GM19043 (cell line): ENCODE data around the gene KIDINS220.

ENCODE experiments used
- ATAC-seq: cut with Tn5 transposase; IDR thresholded peaks from one replicate; pipeline ENCODE4 v1.9.1; 2021; ENCODE audit warnings: low read depth; ENCODE audit not compliant: unreplicated experiment

KIDINS220 gene

DNA sequence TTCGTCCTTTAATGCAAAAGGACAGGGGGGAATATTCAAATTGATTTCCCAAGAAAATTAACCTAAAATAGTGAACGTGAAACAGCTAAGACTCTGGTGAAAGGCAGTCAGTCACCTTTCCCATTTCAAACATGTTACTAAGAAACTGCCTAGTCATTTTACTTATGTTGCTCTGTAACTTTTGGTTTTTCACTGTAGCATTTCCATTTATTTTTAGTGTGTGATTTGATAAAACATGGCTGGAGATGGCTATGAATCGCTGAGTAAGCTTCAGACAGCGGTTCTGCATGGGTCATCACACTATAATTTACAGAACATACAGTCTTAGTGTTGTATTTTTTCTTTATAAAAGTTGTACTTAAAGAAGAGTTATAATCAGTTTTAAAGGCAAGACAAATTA lies 16.0 kb upstream of the KIDINS220 start:
- no peak for ATAC-seq

DNA sequence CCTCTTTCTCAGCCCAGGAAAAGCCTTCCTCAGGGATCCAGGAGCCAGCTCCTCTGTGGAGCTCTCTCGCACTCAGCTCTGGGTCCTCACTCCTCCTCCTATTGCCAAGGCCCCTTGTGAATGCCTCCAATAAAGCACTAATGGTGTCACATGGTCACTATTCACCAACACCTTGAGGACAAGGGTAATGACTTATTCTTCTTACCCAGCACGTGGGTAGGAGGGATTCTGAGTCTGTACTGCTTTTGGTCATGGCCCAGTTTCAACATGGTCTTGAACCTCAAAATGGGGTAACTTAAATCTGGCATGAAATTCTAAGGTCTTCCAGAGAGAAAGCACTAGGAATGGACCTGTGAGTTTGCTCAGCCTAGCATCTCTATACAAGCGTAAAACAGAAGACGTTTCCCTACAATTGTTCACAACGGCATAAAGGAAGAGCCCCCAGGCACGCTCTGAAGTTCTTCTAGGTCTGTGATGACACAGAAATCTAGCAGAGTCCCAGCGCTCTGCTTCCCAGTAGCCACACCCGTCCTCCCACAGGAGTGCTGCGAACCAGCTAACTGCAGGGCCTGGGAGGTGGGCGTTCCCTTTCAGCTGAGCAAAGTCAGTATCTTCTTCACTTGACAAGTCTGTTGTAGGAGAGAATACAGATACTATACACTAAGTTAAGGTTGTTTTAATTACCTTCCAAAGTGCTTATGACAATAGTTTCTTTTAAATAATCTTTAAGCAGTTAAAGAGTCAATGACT lies 14.6 kb upstream of the KIDINS220 start:
- no peak for ATAC-seq

DNA sequence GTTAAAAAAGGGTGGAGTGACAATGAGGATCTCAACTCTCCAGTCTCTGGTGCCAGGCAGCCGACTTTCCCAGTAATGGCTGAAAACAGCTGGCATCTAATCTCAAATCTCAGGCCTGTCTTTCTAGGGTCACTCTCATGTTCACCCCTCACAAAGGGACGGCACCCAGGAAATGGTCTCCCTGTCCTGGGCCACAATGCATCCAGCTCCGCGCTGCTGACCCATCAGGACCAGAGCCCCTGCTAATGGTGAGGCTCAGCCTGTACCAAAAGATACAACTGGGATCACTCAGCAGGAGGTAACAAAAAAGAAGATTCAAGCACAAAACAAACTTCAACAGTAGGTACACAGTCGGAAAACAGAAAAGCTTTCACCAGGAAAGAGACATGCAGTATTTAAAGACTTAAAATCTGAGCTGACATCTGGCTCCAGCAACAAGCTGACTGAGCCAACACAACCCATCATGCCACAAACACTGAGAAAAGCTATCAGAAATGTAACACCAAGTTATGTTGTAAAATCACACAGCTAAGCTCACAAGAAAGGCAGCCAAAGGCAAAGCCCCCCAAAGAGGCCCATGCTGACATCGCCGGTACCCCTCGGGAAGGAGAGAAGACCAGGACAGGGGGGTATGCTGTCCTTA lies 13.6 kb upstream of the KIDINS220 start:
- no peak for ATAC-seq

DNA sequence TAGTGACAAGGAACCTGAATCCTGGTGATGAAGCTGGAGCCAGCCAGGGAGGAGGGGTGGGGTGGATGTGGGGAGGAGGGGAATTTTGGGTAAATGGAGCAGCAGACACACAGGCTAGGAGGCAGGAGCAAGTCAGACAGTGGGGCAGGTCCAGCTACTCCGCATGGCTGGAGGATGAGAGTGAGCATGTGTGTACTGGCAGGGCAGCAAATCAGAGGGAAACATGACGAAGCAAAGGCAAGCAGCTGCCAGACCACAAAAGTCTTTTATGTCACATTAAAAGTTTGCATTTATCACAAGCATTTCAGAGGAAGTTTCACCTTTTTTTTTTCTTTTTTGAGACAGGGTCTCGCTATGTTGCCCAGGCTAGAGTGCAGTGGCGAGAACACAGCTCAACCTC lies 11.9 kb upstream of the KIDINS220 start:
- no peak for ATAC-seq

DNA sequence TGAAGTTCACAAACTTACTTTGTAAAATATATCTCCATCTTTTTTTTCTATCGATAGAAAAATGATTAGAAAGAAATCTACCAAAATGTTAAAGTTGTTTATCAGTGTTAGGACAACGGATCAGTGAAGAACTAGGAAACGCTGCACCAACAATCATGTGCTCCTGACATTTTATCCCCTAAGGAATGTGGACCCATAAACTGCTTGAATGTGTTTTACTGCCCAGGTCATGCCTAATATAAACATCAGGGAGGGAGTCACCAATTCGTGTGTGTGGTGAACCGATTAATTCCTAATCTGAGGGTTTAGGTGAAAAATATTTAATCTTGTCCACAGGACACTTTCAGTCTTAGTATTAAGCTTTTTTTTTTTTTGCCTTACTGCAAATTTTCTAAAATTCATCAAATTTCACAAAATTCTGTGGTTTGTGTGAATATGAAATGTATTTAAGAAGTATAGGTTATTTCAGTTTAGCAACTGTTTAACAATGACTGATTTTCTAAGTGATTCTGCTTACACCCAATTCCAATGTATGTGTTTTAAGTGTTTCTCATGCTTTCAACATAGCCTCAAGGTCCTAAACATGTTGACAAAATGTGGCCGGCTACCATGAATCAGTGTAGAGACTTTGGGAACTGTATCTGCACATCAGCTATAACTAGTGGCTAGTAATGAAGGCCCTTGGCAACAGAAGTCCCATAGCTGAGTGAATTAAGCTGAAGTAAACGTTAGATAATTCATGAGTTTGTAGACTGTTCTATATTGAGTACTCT lies 11.1 kb upstream of the KIDINS220 start:
- ATAC-seq, result no peak

DNA sequence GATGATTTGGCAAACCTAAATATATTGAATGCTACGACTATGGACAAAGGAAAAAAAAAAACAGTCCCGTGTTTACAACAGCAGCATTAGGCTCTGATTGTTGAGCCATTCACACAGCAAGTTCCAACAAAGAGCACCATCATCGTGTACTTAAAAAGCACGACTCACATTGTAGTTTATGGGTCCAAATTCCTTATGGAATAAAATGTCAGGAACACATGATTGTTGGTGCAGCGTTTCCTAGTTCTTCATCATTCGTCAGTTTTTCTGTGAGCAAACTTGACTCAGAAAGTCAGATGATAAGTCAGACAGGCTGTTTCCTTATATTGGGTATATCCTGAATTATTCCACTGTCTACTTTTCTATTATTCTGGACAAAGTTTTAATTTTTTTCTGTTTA lies 10.0 kb upstream of the KIDINS220 start:
- ATAC-seq, result no peak

DNA sequence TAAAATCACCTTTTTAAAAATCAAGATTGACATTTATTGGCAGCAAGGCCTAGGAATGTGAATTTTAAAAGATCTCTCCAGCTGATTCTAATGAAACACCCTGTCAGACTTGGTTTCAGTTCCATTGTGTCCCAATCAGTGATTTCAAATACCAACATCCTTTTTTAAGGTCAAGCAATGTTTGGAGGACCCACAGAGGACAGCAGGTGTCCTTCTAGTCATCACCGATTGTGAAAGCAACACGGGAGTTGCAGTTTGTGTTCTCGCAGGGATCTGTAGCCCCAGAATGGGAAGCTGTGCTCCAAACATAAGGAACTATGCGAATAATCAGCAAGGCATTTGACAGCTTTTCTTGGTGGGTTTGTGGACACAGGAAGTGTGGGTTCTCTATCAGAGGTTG lies 4.5 kb upstream of the KIDINS220 start:
- no peak for ATAC-seq

DNA sequence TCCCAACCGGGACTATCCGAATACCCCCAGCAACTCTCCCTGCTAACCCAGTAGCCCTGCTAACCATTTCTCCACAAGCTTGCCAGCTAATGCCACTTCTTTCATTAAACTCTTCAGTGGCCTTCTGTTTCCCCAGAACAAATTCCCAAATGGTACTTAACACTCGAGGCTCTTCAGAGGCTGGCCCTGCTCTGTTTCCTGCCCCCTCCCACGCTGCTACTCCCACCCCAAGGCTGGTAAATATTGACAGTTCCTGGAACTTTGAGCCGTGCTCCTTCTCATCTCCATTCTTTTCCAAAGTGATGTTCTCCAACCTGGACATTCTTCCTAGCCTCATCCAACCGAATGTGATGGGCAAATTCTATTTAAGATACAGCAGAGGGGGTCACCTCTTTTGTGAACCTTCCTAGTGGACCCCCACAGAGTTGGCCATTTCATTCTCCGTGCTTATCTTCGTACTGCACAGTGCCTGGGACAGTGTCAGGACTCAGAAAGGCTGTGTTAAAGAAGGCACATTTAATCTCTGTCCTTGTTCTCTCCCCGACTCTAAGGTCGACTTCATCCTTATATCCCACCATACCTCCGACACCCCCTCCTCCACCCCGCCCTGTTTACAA lies 3.2 kb upstream of the KIDINS220 start:
- ATAC-seq, result no peak

DNA sequence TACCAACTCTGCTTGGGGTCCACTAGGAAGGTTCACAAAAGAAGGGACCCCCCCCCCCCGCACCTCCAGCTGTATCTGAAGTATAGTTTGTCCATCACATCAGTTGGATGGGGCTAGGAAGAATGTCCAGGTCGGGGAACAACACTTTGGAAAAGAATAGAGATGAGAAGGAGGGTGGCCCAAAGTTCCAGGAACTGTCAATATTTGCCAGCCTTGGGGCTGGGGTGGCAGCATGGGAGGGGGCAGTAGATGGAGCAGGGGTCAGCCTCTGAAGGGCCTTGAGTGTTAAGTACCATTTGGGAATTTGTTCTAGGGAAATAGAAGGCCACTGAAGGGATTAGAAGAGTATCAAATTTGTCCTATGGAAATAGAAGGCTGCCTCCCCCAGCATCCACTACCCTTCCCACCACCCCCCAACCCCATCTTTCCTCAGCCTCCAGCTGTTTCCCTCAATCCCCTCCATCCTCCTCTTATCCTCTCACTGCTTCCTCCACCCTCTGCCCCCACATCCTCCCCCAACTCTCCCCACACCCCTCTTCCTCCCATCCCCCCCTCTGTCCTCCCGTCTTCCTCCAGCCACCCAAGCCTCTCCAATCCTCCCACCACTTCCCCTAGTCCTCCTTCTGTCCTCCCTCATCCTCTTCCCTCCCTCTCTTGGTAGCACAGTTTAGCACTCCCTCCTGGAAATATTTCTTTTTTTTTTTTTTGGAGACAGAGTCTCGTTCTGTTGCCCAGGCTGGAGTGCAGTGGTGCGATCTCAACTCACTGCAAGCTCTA lies 2.0 kb upstream of the KIDINS220 start:
- ATAC-seq, result no peak

DNA sequence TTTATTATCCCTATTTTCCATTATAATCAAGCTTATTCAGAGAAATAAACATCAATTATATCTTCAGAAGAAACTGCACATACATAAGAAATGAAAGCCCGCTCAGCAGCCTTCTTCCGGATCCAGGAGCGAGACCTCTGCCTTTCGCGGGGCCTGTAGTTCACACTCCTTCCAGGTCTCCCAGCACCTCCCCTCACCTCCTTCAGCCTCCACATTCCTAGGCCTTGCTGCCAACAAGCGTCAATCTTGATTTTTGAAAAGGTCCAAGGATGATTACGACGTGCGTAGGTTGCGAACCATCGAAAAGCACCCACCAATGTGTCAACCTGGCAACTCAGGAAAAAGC lies 355 bp upstream of the KIDINS220 start:
- ATAC-seq, result peak; percentile 13

DNA sequence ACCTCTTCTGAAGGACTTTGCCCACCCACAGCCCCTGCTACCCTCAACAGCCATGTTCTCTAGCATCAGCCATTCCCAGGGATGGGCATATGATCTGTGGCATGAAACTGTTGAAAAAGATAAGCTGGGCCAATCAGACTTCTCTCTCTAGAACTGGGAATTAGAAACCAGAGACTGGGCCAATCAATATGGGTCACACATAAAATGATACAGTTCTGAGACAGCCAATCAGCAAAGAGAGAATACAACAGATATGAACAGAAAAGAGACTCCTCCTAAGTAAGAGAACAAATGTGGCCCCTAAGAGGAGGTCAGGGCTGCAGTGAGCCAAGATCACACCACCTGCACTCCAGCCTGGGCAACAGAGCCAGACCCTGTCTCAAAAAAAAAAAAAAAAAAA lies 2.1 kb downstream of the KIDINS220 start:
- no peak for ATAC-seq

DNA sequence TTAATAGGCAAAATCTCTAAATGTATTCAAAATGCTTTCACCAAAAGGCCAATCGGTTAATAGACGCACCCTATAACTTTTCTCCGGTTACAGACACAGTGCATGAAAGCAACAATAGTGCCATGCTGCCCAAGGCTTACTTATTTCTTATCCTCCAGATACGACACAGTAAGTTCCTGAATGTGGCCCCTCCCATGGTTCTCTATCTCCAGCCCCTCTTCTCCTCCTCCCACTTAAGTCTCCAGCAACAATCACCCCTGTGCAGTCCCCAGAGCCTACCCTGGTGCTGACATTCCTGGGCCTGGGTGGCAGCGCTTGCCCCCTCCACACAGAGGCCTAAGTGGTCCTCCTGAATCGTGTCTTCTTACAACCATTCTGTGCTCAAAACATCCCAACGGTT lies 3.6 kb downstream of the KIDINS220 start:
- ATAC-seq, result no peak

DNA sequence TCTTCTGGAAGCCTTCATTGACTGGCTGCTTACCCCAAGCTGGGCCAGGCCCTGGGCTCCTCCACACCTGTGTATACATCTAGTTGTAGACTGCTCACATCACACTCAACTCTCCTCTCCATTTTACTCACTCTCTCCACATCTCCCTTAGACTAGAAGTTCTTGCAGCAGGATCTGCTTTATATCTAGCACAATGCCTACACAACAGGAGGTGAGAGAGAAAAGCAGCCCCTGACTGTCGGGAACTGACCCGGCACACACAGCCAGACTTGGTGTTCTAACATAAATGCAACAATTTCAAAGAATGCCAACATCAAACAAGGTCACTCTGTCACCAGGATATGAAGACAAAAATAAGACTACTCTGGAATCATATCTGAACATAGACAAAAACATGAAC lies 5.9 kb downstream of the KIDINS220 start:
- ATAC-seq, result no peak

DNA sequence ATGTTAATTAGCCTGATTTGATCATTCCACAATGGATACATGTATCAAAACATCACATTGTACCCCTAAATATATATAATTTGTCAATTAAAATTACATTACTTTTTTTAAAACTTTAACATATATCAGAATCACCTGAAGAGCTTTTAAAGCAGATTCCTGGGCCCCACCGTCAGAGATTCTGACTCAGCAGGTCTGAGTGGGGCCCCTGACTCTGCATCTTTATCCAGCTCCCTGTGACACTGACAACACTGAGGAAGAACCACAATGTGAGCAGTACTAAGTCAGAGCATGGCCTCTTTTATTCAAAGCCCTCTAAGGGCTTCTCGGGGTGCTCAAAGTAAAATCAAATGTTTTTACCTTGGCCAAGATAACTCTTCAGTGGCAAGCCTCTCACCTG lies 9.7 kb downstream of the KIDINS220 start:
- no peak for ATAC-seq

DNA sequence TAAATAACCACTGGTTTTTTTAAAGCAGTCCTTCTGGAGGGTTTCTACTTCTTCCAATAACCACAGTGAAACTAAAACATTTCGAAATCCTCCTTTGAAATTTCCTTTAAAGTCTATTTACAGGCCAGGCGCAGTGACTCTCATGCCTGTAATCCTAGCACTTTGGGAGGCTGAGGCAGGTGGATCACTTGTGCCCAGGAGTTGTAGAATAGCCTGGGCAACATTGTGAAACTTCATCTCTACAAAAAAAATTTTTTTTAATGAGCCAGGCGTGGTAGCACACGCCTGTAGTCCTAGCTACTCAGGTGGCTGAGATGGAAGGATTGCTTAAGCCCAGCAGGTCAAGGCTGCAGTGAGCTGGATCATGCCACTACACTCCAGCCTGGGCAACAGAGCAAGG lies 15.2 kb downstream of the KIDINS220 start:
- no peak for ATAC-seq

DNA sequence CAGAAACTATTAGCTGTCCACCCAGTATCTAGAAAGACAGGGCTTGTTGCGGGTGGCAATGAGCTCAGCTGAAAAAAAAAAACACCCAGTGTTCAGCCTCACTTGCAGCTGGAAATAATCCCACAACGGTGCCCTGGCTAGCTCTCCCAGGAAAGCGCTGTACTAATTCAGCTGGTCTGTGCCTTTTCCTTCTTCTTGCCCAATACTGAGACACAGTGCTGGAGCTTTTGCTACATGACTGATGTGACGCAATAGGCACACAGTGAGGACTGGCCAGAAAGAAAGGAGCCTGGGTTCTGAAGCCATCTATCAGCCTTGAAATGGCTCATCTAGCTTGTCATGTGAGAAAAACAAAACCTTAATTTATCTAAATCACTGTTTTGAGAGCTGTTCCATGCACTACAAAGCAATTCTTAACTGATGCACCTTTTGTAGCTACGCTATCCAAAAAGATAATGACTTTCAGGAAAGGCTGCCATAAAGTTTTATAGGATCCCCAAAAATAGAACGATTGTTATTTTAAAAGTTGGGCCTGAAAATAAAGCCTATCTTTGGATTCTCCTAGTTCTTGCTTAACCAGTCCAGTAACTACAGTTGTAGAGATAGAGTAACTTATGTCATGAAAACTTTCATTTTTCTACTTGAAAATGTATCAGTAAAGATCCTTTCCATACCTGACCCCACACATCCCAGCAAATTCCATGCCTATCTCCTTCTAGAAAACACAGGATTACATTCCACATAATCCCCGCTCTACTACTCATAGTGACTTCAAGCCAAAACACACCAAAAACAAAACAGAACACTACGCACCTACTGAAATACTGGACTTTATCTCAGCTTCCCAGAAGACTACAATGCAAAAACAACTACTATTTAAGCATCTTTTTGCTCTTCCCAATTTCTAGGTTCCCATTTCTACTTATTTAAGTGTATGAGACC lies 15.9 kb downstream of the KIDINS220 start:
- ATAC-seq, result no peak

DNA sequence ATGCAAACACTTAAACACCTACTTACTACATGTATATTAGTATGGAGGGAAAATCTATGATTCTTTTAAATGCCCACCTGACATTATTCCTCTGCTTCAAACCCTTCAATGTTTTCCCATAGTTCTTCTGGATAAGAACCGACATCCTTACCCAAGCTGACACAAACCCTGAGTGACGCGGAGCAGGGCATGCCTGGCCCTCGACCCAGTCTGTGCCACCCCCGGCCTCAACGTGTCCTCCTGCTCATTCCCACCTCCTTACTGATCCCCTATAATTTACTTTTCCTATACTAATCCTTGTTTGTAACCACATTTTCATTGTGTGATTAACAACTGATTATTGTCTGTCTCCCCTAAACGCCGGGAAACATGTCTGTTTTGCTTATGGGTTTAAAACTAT lies 17.5 kb downstream of the KIDINS220 start:
- no peak for ATAC-seq

DNA sequence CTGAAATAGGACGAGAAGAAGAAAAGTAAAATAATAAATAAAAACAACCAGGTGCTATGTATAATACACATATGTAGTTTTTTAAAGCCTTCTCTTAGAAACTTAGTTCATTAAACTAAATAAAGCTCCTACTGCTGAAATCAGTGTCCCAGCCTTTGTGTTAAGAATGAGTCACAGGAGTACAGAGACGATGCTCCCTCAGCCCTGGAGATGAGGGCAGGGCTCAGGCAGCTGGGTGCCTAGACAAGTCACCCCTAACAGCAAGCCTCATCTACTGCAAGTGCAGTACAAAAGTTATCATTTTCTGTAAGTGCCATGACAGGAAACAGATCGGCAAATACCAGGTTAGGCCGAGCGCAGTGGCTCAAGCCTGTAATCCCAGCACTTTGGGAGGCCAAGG lies 18.2 kb downstream of the KIDINS220 start:
- no peak for ATAC-seq

DNA sequence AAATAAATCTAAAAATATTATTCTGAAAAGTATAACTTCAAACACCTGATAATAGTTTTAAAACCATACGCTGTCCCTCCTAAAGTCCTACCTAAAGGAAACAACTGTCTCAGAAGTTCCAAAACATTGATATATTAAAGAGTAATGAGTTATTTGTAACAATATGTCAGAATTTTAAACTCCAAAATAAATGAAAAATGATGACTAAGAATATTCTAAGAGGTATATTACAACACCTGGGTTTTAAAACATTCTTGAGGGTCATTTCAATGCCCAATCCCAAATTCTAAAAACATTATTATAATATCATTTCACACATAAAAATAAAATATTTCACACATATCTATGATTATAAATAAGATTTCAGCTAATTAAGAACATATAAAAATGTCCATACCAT lies 20.2 kb downstream of the KIDINS220 start:
- ATAC-seq, result no peak
